Tibial artery (tissue), 4 donors: ENCODE data around the gene ERC2.

Experiments
- DNase-seq, 2 donors: peaks; one replicate each; pipeline ENCODE4 v3.0.0-alpha.2; 2019
- H3K27ac ChIP-seq, 2 donors: fragments of 200-600 bp; sonication (generic) in 1 of 2; 1 replicate in 1 of 2; 2 replicates in 1 of 2; pipeline ENCODE4 v1.5.1; 2018 to 2019; ENCODE audit warnings: mild to moderate bottlenecking in 1 of 2
- H3K27me3 ChIP-seq, 2 donors: fragments of 200-600 bp; sonication (generic) in 1 of 2; one replicate each; pipeline versions ENCODE4 v1.5.1 to v1.6.0; 2016 to 2019
- H3K36me3 ChIP-seq, 3 donors: fragments of 200-600 bp; sonication (generic) in 2 of 3; one replicate each; pipeline ENCODE4 v1.5.1; 2016 to 2019; ENCODE audit warnings: mild to moderate bottlenecking in 2 of 3
- H3K4me1 ChIP-seq, 4 donors: fragments of 200-600 bp; sonication (generic) in 2 of 4; 1 replicate in 3 of 4; 2 replicates in 1 of 4; pipeline ENCODE4 v1.5.1; 2016 to 2019
- H3K4me3 ChIP-seq, 2 donors: fragments of 200-600 bp; sonication (generic) in 1 of 2; 1 replicate in 1 of 2; 2 replicates in 1 of 2; pipeline ENCODE4 v1.5.1; 2018 to 2019; ENCODE audit warnings: mild to moderate bottlenecking in 2 of 2
- H3K9me3 ChIP-seq, 3 donors: fragments of 200-600 bp; sonication (generic) in 1 of 3; one replicate each; pipeline ENCODE4 v1.5.1; 2016 to 2019
- intact Hi-C: fragments of 100-400 bp; cut with DNase I; formaldehyde crosslinking; loops from one replicate; pipeline ENCODE4 v1.15.0; 2023; ENCODE audit warnings: low total_unique reads
- TF ChIP-seq, protein P1 (sequence below), 2 experiments: fragments of 200-600 bp in 1 of 2; fragments of 450-650 bp in 1 of 2; IDR thresholded peaks; one replicate each; pipeline ENCODE4 v1.5.1; 2017 to 2019; ENCODE audit warnings: antibody characterized with exemption in 2 of 2, mild to moderate bottlenecking in 1 of 2, moderate library complexity in 1 of 2

The ERC2 gene

DNA sequence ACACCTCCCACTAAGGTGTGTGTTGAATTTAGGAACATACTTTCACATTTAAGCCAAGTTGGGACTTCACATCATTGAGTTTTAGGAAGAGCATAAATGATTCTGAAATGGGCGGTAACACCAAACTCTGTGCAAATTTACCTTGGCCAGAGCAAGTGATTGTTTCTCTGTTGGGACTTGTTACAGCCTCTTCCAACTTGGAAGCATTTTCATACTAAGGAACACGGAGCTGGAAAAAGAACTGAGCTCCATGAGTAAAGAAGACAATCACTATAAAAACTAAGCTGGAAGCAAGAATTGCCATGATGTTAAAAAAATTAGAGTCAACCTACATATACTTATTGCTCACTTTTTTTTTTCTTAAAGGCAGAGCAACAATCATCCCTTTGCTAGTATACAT lies 371.3 kb downstream of the ERC2 start:
- Histone ChIP-seq H3K27me3 (no peaks in the 10 kb centered on the region), H3K9me3 (no peaks in the 10 kb centered on the region), H3K27ac (no peak overlapping the region), H3K4me1 (no peaks in the 10 kb centered on the region), H3K36me3 (no peaks in the 10 kb centered on the region), H3K4me3 (no peak overlapping the region)
- TF ChIP-seq, protein P1, sequence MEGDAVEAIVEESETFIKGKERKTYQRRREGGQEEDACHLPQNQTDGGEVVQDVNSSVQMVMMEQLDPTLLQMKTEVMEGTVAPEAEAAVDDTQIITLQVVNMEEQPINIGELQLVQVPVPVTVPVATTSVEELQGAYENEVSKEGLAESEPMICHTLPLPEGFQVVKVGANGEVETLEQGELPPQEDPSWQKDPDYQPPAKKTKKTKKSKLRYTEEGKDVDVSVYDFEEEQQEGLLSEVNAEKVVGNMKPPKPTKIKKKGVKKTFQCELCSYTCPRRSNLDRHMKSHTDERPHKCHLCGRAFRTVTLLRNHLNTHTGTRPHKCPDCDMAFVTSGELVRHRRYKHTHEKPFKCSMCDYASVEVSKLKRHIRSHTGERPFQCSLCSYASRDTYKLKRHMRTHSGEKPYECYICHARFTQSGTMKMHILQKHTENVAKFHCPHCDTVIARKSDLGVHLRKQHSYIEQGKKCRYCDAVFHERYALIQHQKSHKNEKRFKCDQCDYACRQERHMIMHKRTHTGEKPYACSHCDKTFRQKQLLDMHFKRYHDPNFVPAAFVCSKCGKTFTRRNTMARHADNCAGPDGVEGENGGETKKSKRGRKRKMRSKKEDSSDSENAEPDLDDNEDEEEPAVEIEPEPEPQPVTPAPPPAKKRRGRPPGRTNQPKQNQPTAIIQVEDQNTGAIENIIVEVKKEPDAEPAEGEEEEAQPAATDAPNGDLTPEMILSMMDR (IDR thresholded peaks at IDR 0.05), result no peak
- no peak for DNase-seq
- intact Hi-C loops, result no loop called here

DNA sequence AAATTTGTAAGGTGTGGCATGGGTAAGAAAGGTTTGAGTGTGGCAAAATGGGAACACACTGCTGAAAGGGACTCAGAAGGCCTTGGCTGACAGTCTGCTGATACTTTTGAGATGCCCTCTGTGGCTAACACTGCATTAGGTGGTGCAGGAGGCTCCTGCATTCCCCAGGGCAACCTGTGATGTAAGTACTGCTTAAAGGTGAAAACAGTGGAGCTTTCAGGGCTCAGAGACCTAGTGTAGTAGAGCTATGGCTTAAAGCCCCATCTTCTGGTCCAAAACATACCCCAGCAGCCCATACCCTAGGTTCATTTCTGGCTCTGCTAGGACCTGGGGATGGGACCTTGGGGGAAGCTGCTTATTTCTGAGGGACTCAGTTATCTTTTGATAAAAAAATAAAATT lies 374.1 kb downstream of the ERC2 start:
- Histone ChIP-seq H3K27ac (no peak overlapping the region), H3K4me1 (no peaks in the 10 kb centered on the region), H3K27me3 (no peaks in the 10 kb centered on the region), H3K9me3 (no peaks in the 10 kb centered on the region), H3K36me3 (no peaks in the 10 kb centered on the region), H3K4me3 (no peak overlapping the region)
- TF ChIP-seq, protein P1 (IDR thresholded peaks at IDR 0.05), result no peak
- intact Hi-C loops, result no loop called here
- DNase-seq, result no peak

DNA sequence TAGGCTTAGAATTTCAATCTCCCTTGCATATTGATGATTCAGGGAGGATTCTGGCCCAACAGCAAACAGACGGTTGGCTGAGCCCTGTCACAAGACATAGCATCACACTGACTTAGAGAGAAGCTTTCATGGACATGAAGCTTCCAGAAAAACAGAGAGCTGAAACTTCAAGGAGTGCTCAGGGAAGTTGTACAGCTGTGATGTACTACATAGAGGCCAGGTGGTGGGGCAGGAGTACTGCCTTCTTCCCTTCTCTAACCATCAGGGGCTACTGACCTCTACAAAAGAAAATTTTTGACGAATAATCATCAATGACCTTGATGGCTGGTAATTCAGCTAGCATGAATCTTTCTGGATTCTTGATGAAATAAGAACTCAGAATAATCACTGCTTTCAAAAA lies 378.5 kb downstream of the ERC2 start:
- intact Hi-C loops, result no loop called here
- no peak for DNase-seq
- TF ChIP-seq, protein P1 (IDR thresholded peaks at IDR 0.05), result no peak

DNA sequence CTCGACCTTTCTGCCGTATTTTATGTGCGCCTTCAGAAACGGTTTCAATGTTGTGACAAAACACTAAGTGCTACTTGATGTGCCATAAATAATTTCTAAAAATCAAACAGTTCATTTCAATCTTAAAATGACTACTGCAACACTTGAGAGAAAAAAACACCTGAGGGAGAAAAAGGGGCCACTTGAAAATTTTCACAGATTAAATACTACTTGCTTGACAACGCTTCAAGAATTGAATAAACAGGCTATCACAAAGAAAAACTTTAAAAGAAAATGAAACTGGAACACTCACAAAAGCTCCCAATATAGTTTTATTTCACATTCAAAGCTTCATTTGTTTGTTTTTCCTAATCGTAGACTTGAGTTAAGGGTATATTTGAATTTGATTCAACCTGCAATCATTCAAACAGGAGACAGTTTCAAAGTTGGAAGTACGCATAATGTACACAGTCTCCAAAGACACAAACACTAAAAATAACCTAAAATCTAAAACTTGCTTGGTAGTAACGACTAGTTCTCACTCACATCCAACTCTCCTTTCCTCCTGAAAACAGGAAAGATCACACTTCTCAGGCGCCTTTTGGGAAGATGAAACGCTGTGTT lies 380.7 kb downstream of the ERC2 start:
- Histone ChIP-seq H3K36me3 (no peaks in the 10 kb centered on the region), H3K4me3 (no peak overlapping the region), H3K27me3 (no peaks in the 10 kb centered on the region), H3K27ac (no peak overlapping the region), H3K9me3 (no peaks in the 10 kb centered on the region), H3K4me1 (peaks cover 0 to 3% (median 1%) of the 10 kb centered on the region in 4 donors)
- intact Hi-C loops, result no loop called here
- no peak for DNase-seq
- TF ChIP-seq, protein P1 (IDR thresholded peaks at IDR 0.05), result no peak

More for the DNA sequence above, 378.5 kb downstream of the ERC2 start:
- Histone ChIP-seq H3K4me1 (peaks cover 0 to 3% (median 1%) of the 10 kb centered on the region in 4 donors), H3K36me3 (no peaks in the 10 kb centered on the region), H3K27me3 (no peaks in the 10 kb centered on the region), H3K9me3 (no peaks in the 10 kb centered on the region), H3K4me3 (no peak overlapping the region), H3K27ac (no peak overlapping the region)

DNA sequence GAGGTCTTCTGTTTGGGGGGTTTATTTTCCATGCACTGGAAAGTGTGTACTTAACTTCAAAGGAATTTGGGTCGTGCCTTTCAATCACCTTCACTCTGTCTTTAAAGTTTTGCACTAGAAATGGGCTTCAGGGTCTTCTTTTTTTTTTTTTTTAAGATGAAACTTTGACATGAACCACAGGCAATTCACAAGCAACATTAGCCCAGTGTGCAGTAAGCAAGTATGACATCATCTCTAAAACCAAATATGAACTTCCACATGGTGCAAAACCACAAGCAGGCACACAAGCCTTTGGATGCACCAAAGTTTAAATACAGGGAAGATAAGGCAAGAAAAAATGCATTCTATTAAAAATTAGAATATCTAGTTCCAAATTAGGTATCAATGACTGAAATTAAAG lies 381.9 kb downstream of the ERC2 start:
- Histone ChIP-seq H3K36me3 (no peaks in the 10 kb centered on the region), H3K4me3 (no peak overlapping the region), H3K9me3 (no peaks in the 10 kb centered on the region), H3K27me3 (no peaks in the 10 kb centered on the region), H3K27ac (no peak overlapping the region), H3K4me1 (peaks cover 0 to 3% (median 1%) of the 10 kb centered on the region in 4 donors)
- TF ChIP-seq, protein P1 (IDR thresholded peaks at IDR 0.05), result no peak
- intact Hi-C loops, result no loop called here
- DNase-seq, result no peak

DNA sequence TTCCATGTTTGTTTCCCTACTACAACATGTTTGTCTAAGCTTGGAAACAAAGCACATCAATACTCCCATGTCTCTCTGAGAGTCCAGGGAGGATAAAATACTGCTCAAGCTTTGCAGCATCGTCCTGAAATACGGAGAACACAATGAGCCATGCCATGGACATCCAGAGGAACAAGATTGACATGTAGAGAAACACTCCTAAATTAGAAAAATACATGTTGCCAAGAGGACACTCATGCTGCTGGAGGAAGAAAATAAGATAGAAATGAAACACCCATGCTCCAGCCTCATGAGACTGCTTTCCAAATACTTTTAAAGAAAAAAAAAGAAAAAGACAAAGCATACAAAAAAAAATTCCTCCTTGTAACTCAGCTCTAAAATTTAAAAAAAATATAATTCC lies 387.0 kb downstream of the ERC2 start:
- TF ChIP-seq, protein P1 (IDR thresholded peaks at IDR 0.05), result no peak
- H3K36me3 ChIP-seq, result no peaks in the 10 kb centered on the region
- no peaks in the 10 kb centered on the region for H3K27me3 ChIP-seq
- H3K4me1 ChIP-seq, result no peaks in the 10 kb centered on the region
- H3K27ac ChIP-seq, result no peak overlapping the region
- intact Hi-C loops, result no loop called here
- DNase-seq, result no peak
- H3K4me3 ChIP-seq, result no peak overlapping the region
- no peaks in the 10 kb centered on the region for H3K9me3 ChIP-seq
